MV-4-11 (cell line): ENCODE data around the gene HRH4.
A peak's percentile ranks its signal among the peaks of the same experiment; 100 is the strongest.

Source experiments
- DNase-seq: peaks from one replicate; lab custom pipeline; 2025; lab: John Stamatoyannopoulos, UW

Gene HRH4

GRCh38 chr18:24460388-24460787, at the start of gene HRH4:
Gene HRH4 (plus strand): TSS chr18:24460637. CDS start chr18:24460729, 92 bp downstream.
- DNase-seq: peak; percentile 56

GRCh38 chr18:24413148-24413547, 47.3 kb upstream of the HRH4 start:
- no peak for DNase-seq

GRCh38 chr18:24414349-24415003, 46.0 kb upstream of the HRH4 start:
- no peak for DNase-seq

GRCh38 chr18:24417480-24417879, 43.0 kb upstream of the HRH4 start:
- DNase-seq: no peak

GRCh38 chr18:24420551-24420950, 39.9 kb upstream of the HRH4 start:
- DNase-seq: no peak

- DNase-seq: no peak
Observed at GRCh38 chr18:24421831-24422230, 38.6 kb upstream of the HRH4 start.

- DNase-seq: no peak
Observed at GRCh38 chr18:24426073-24426397, 34.4 kb upstream of the HRH4 start.

GRCh38 chr18:24426398-24427294, 33.8 kb upstream of the HRH4 start, which contains the start of gene IMPACT:
Gene IMPACT (plus strand): TSS chr18:24426670. CDS start chr18:24426757, 87 bp downstream.
- DNase-seq: peak; percentile 67

GRCh38 chr18:24427484-24427883, 33.0 kb upstream of the HRH4 start:
- DNase-seq: peak; percentile 13

- DNase-seq: no peak
Observed at GRCh38 chr18:24428709-24429108, 31.7 kb upstream of the HRH4 start.

GRCh38 chr18:24429188-24429587, 31.2 kb upstream of the HRH4 start:
- DNase-seq: no peak

GRCh38 chr18:24432618-24433017, 27.8 kb upstream of the HRH4 start:
- DNase-seq: peak; percentile 85

GRCh38 chr18:24436939-24437338, 23.5 kb upstream of the HRH4 start:
- no peak for DNase-seq

- peak; percentile 90 for DNase-seq
Observed at GRCh38 chr18:24443870-24444269, 16.6 kb upstream of the HRH4 start.

GRCh38 chr18:24446453-24446852, 14.0 kb upstream of the HRH4 start:
- no peak for DNase-seq

- DNase-seq: peak; percentile 18
Observed at GRCh38 chr18:24446953-24447538, 13.4 kb upstream of the HRH4 start.

- DNase-seq: no peak
Observed at GRCh38 chr18:24447961-24448360, 12.5 kb upstream of the HRH4 start.

GRCh38 chr18:24456549-24456948, 3.9 kb upstream of the HRH4 start:
- DNase-seq: no peak

GRCh38 chr18:24459772-24460171, 665 bp upstream of the HRH4 start:
- DNase-seq: peak; percentile 80

GRCh38 chr18:24461996-24462395, 1.6 kb downstream of the HRH4 start:
- DNase-seq: no peak

GRCh38 chr18:24462838-24463775, 2.7 kb downstream of the HRH4 start:
- no peak for DNase-seq

- DNase-seq: peak; percentile 75
Observed at GRCh38 chr18:24465486-24465885, 5.0 kb downstream of the HRH4 start.
